Nephron progenitor cell (in vitro differentiated cells): ENCODE data around the gene SLX1A.
"Not testable (repeated sequence)": the region's sequence is repeated elsewhere in the genome, so short reads cannot be mapped to it uniquely, and the experiment has no call there.

Experiments used
- DNase-seq: peaks from one replicate; pipeline ENCODE4 v3.0.0; 2021
- H3K27ac Mint-ChIP-seq: 2 replicates; pipeline ENCODE4 v1.8.0; 2021; ENCODE audit warnings: mild to moderate bottlenecking, moderate library complexity, mixed read lengths
- H3K27me3 Mint-ChIP-seq: 2 replicates; pipeline ENCODE4 v1.8.0; 2021; ENCODE audit warnings: mild to moderate bottlenecking, low read depth, mixed read lengths; ENCODE audit not compliant: poor library complexity
- H3K36me3 Mint-ChIP-seq: 2 replicates; pipeline ENCODE4 v1.8.0; 2021; ENCODE audit warnings: low read depth, mixed read lengths
- H3K4me1 Mint-ChIP-seq: 2 replicates; pipeline ENCODE4 v1.8.0; 2021; ENCODE audit warnings: mixed read lengths
- H3K4me3 Mint-ChIP-seq: 2 replicates; pipeline ENCODE4 v1.8.0; 2021; ENCODE audit warnings: mild to moderate bottlenecking, moderate library complexity, mixed read lengths
- H3K9me3 Mint-ChIP-seq: 2 replicates; pipeline ENCODE4 v1.8.0; 2021; ENCODE audit warnings: mild to moderate bottlenecking, moderate library complexity, mixed read lengths
- CTCF ChIP-seq: fragments of 200-600 bp; sonication (generic); IDR thresholded peaks from 2 replicates; pipeline ENCODE4 v1.5.0; 2021; ENCODE audit warnings: antibody characterized with exemption

SLX1A gene

GRCh38 chr16:30193615-30194014, at the start of gene SLX1A, which contains the start of gene BOLA2B:
Gene SLX1A, plus strand, starts transcription at chr16:30193875. Its CDS starts 210 bp downstream, at chr16:30194085.
Gene BOLA2B, minus strand, starts transcription at chr16:30193666. Its CDS starts 71 bp downstream, at chr16:30193595.
- H3K27ac Mint-ChIP-seq, H3K4me3 Mint-ChIP-seq, H3K9me3 Mint-ChIP-seq, DNase-seq, H3K4me1 Mint-ChIP-seq, H3K27me3 Mint-ChIP-seq, H3K36me3 Mint-ChIP-seq: not testable (repeated sequence)

GRCh38 chr16:30144017-30144416, 49.7 kb upstream of the SLX1A start:
- H3K4me3 Mint-ChIP-seq, result no peak overlapping the region

GRCh38 chr16:30144917-30145316, 48.8 kb upstream of the SLX1A start:
- Mint-ChIP-seq H3K9me3 (peaks cover 25% of the 10 kb centered on the region), H3K4me3 (no peak overlapping the region), H3K27me3 (peaks cover 29% of the 10 kb centered on the region), H3K36me3 (no peaks in the 10 kb centered on the region), H3K4me1 (peaks cover 7% of the 10 kb centered on the region), H3K27ac (no peak overlapping the region)
- TF ChIP-seq CTCF, result no peak
- DNase-seq, result no peak

More at GRCh38 chr16:30144017-30144416, 49.7 kb upstream of the SLX1A start:
- no peak for TF ChIP-seq CTCF
- Mint-ChIP-seq H3K27ac (no peak overlapping the region), H3K4me1 (peaks cover 10% of the 10 kb centered on the region), H3K9me3 (peaks cover 16% of the 10 kb centered on the region), H3K27me3 (peaks cover 29% of the 10 kb centered on the region), H3K36me3 (no peaks in the 10 kb centered on the region)
- no peak for DNase-seq

- no peak for TF ChIP-seq CTCF
- Mint-ChIP-seq H3K9me3 (peaks cover 32% of the 10 kb centered on the region), H3K36me3 (no peaks in the 10 kb centered on the region), H3K4me1 (peaks cover 4% of the 10 kb centered on the region), H3K27me3 (peaks cover 28% of the 10 kb centered on the region), H3K4me3 (no peak overlapping the region), H3K27ac (no peak overlapping the region)
- no peak for DNase-seq
Observed at GRCh38 chr16:30145657-30146056, 48.0 kb upstream of the SLX1A start.

GRCh38 chr16:30147843-30148510, 45.7 kb upstream of the SLX1A start:
- Mint-ChIP-seq H3K9me3 (peaks cover 46% of the 10 kb centered on the region), H3K36me3 (no peaks in the 10 kb centered on the region), H3K27me3 (peaks cover 15% of the 10 kb centered on the region), H3K4me1 (peaks cover 4% of the 10 kb centered on the region), H3K27ac (no peak overlapping the region), H3K4me3 (no peak overlapping the region)
- no peak for DNase-seq
- no peak for TF ChIP-seq CTCF

- no peak for TF ChIP-seq CTCF
- no peak overlapping the region for H3K27ac Mint-ChIP-seq
- H3K4me1 Mint-ChIP-seq, result no peaks in the 10 kb centered on the region
- H3K36me3 Mint-ChIP-seq, result no peaks in the 10 kb centered on the region
- peaks cover 19% of the 10 kb centered on the region for H3K27me3 Mint-ChIP-seq
- DNase-seq, result no peak
- no peak overlapping the region for H3K4me3 Mint-ChIP-seq
- H3K9me3 Mint-ChIP-seq, result peaks cover 51% of the 10 kb centered on the region
Observed at GRCh38 chr16:30149250-30149930, 44.3 kb upstream of the SLX1A start.
